ENCODE measurements around the gene CSRNP3. TPM values are rescaled to one million over a fixed set of nuclear protein-coding genes. Genes with fewer than 3 reads are reported as not detected.
A peak's percentile ranks its signal among the peaks of the same experiment; 100 is the strongest.

The CSRNP3 gene
- total and polyA plus RNA-seq, 10 of the 15 experiments (the other 5 are each of a cell fraction or from before 2014, with no cell fraction given) = 0.03 to 5.2 (median 0.11) TPM; not detected in 1

GRCh38 chr2:165440367-165440766 lies 29.1 kb upstream of the CSRNP3 start:
- Histone ChIP-seq H3K9ac (ENCODE audit: control insufficient read depth, insufficient read depth, low read length) (no peak overlapping the region), H3K36me3 (ENCODE audit: control insufficient read depth in 2 of 2, insufficient read depth in 2 of 2, low read length in 1 of 2) (no peaks in the 10 kb centered on the region), H3K27ac (ENCODE audit: control insufficient read depth, insufficient read depth) (no peak overlapping the region), H4K20me1 (ENCODE audit: control insufficient read depth, insufficient read depth) (no peaks in the 10 kb centered on the region), H2AFZ (ENCODE audit: control insufficient read depth, low read depth, low read length) (no peak overlapping the region), H3K9me3 (replicated peaks; ENCODE audit: control insufficient read depth, insufficient read depth, low read length) (no peaks in the 10 kb centered on the region), H3K4me2 (ENCODE audit: control insufficient read depth, insufficient read depth) (no peak overlapping the region), H3K4me1 (ENCODE audit: control insufficient read depth, insufficient read depth, low read length) (no peaks in the 10 kb centered on the region), H3K4me3 (no peak overlapping the region), H3K79me2 (ENCODE audit: control insufficient read depth, insufficient read depth, low read length) (no peaks in the 10 kb centered on the region), H3K27me3 (replicated peaks in 1 of 2; ENCODE audit: control insufficient read depth in 2 of 2, insufficient read depth in 2 of 2, low read length in 1 of 2) (no peaks in the 10 kb centered on the region)
- no peak for ATAC-seq
- RAD21 ChIA-PET (ENCODE audit: unreplicated experiment) = interaction anchor here (1.0 to 1.6 kb wide), 4 partner anchors 32 to 168 kb away, joined by 3 to 5 read pairs (median 3); no protein-coding TSS in a partner anchor
- FAIRE-seq = no peak
- WGBS (ENCODE audit: insufficient coverage, insufficient replicate concordance, low lambda C conversion rate, missing lambda C conversion rate) = 0% methylated on average over 1 of the region's 1 CpG
- SMC1A ChIA-PET (ENCODE audit: uncharacterized antibody, unreplicated experiment) = interaction anchor here (0.7 to 10.1 kb wide), 11 partner anchors 9 to 256 kb away, joined by 3 to 107 read pairs (median 4); no protein-coding TSS in a partner anchor
- no TSS peak for BruUV-seq (replicated peaks)
- no peak for DNase-seq (ENCODE audit: low read depth, low spot score)
- intact Hi-C loops (cut with micrococcal nuclease; ENCODE audit: unreplicated experiment) = no loop called here
- POLR2A ChIA-PET = interaction anchor here (1.4 kb wide), 1 partner anchor 10 kb away, joined by 4 read pairs; no protein-coding TSS in a partner anchor
- CTCF ChIA-PET = interaction anchor here (0.7 to 2.0 kb wide), 6 partner anchors 9 to 251 kb away, joined by 3 to 12 read pairs (median 4); no protein-coding TSS in a partner anchor
- in situ Hi-C loops (cut with MboI) = no loop called here
- TF ChIP-seq BMI1 (IDR thresholded peaks at IDR 0.05; ENCODE audit: borderline replicate concordance) = peak; percentile 85
- TF ChIP-seq NFXL1 (IDR thresholded peaks at IDR 0.05; ENCODE audit: borderline replicate concordance) = no peak
- TF ChIP-seq MTA3 (IDR thresholded peaks at IDR 0.05; ENCODE audit: borderline replicate concordance, low read length) = no peak
- no peak for TF ChIP-seq PML (IDR thresholded peaks at IDR 0.05; ENCODE audit: low read length)
- no peak for TF ChIP-seq EGR1 (IDR thresholded peaks at IDR 0.05; ENCODE audit: borderline replicate concordance in 1 of 2, low read depth in 2 of 2, low read length in 2 of 2)
- no peak for TF ChIP-seq SUPT20H (IDR thresholded peaks at IDR 0.05; ENCODE audit: borderline replicate concordance, control insufficient read depth, low read depth, low read length)
- no peak for TF ChIP-seq ATF3 (IDR thresholded peaks at IDR 0.05; ENCODE audit: borderline replicate concordance, extremely low read depth, low read depth, low read length)

All from GM12878 (cell line).